Measurements from ENCODE around the gene COA7.
"Not testable (repeated sequence)": the region's sequence is repeated elsewhere in the genome, so short reads cannot be mapped to it uniquely, and the experiment has no call there.

Gene COA7

GRCh38 chr1:52697795-52698674 is at the start of gene COA7:
Gene COA7 (minus strand): TSS chr1:52698347. CDS start chr1:52698326, 21 bp downstream.
- no peak for TF ChIP-seq CTCF (conservative IDR thresholded peaks at IDR 0.05)
- H3K27ac ChIP-seq = peak within 1 kb of the TSS; percentile 85

- no peak for TF ChIP-seq CTCF (conservative IDR thresholded peaks at IDR 0.05)
Observed at GRCh38 chr1:52747450-52747849, 49.3 kb upstream of the COA7 start.

GRCh38 chr1:52746189-52746588 is 48.0 kb upstream of the COA7 start:
- TF ChIP-seq CTCF (conservative IDR thresholded peaks at IDR 0.05) = no peak
- no peak overlapping the region for H3K27ac ChIP-seq

More at GRCh38 chr1:52747450-52747849, 49.3 kb upstream of the COA7 start:
- no peak overlapping the region for H3K27ac ChIP-seq

- no peak for TF ChIP-seq CTCF (conservative IDR thresholded peaks at IDR 0.05)
- H3K27ac ChIP-seq = no peak overlapping the region
Observed at GRCh38 chr1:52741259-52741658, 43.1 kb upstream of the COA7 start.

GRCh38 chr1:52739699-52740467 is 41.7 kb upstream of the COA7 start:
- TF ChIP-seq CTCF (conservative IDR thresholded peaks at IDR 0.05) = no peak
- no peak overlapping the region for H3K27ac ChIP-seq

GRCh38 chr1:52738893-52739292 is 40.7 kb upstream of the COA7 start:
- TF ChIP-seq CTCF (conservative IDR thresholded peaks at IDR 0.05) = no peak
- no peak overlapping the region for H3K27ac ChIP-seq

GRCh38 chr1:52738148-52738547 is 40.0 kb upstream of the COA7 start:
- no peak overlapping the region for H3K27ac ChIP-seq
- no peak for TF ChIP-seq CTCF (conservative IDR thresholded peaks at IDR 0.05)

GRCh38 chr1:52735371-52735770 is 37.2 kb upstream of the COA7 start:
- not testable (repeated sequence) for H3K27ac ChIP-seq
